ENCODE results near the gene PPIF. TPM values are rescaled to one million over a fixed set of nuclear protein-coding genes. Genes with fewer than 3 reads are reported as not detected.

Gene PPIF
- total RNA-seq, 2 experiments from 2014 or later: 56.9 to 57.0 TPM

- Mint-ChIP-seq H3K27ac (no peak overlapping the region), H3K4me3 (no peak overlapping the region), H3K9me3 (no peaks in the 10 kb centered on the region), H3K4me1 (peaks cover 2% of the 10 kb centered on the region), H3K27me3 (peaks cover 2% of the 10 kb centered on the region), H3K36me3 (no peaks in the 10 kb centered on the region)
- DNase-seq: peak; percentile 21
- POLR2A ChIA-PET: interaction anchor here (0.6 kb wide), 1 partner anchor 377 kb away, joined by 3 read pairs; no protein-coding TSS in a partner anchor
- ATAC-seq (ENCODE audit: low read depth): no peak
These were observed 31.6 kb downstream of the PPIF start for GRCh38 chr10:79378647-79379511.

DNA sequence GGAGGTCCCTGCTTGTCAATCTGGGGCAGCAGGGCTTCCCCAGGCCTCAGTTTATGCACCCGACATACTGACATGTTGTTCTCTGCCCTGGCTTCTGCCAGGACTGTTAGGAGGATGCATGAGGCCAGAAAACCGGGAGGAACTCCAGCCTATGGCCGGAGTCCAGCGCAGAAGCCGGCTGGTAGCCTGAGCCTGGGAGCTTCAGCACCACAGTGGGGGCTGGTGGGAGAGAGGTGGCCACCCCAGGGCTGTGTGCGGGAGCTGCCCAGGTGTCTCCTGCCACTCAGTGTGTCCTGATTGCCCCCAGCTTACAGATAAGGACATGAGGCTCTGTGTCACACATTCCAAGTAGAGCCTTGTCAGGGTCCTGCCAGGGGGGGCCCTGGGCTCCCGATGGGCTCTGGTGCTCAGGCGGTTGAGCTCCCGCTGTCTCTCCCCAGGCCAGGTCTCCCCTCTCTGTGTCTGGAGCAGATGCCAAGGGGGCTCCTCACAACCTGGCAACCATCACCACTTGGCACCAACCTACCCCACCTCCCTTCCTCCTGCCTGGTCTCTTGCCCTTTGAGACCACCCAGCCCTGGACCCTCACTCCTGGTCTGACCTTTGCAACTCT, 32.3 kb downstream of the PPIF start:
- ATAC-seq (ENCODE audit: low read depth) (no peak), DNase-seq (peak; percentile 16)
- Mint-ChIP-seq H3K9me3 (no peaks in the 10 kb centered on the region), H3K4me1 (peaks cover 2% of the 10 kb centered on the region), H3K4me3 (no peak overlapping the region), H3K36me3 (no peaks in the 10 kb centered on the region), H3K27ac (no peak overlapping the region), H3K27me3 (peaks cover 2% of the 10 kb centered on the region)
- POLR2A ChIA-PET: no interaction called here

- POLR2A ChIA-PET: no interaction called here
- no peak for DNase-seq
- no peaks in the 10 kb centered on the region for H3K27me3 Mint-ChIP-seq
These were observed 33.1 kb downstream of the PPIF start for GRCh38 chr10:79380125-79380945.

DNA sequence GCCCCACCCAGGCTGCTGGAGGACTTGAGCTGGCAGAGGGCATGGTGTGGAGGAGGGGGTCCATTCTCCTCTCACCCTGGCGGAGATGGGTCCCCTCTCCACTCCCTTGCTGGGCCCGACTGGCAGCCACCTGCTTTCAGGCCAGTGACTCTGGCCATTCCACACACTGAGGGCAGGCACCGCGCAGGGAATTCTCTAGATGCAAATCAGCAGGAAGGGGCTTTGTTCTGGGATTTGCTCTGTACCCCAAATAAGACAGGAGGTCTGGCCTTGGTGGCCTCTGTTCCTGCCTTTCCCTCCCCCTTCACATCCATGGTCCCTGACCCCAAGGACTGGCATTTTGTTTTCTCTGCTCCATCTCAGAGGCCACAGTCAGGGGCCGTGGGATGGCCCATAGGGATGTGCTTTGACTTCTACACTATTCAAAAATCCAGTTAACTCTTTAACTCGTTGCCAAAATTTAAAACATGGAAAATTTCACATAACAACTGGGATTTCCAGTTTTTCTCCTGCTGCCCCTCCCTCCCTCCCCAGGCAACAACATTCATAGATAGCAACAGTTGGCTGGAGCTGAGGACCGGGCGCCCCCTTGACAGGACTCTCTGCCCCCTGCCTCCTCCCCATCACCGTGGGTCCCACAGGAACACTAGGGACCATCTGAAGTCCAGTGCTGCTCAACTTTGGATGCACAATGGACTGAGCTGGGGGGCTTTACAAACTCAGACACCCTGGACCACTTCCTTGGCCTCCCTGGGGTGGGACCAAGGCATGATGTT, 33.9 kb downstream of the PPIF start:
- DNase-seq (peak; percentile 15), ATAC-seq (ENCODE audit: low read depth) (no peak)
- Mint-ChIP-seq H3K4me3 (no peak overlapping the region), H3K36me3 (no peaks in the 10 kb centered on the region), H3K4me1 (no peaks in the 10 kb centered on the region), H3K27ac (no peak overlapping the region), H3K9me3 (no peaks in the 10 kb centered on the region), H3K27me3 (no peaks in the 10 kb centered on the region)
- POLR2A ChIA-PET: no interaction called here

More at GRCh38 chr10:79380125-79380945, 33.1 kb downstream of the PPIF start:
- Mint-ChIP-seq H3K36me3 (no peaks in the 10 kb centered on the region), H3K4me1 (no peaks in the 10 kb centered on the region), H3K4me3 (no peak overlapping the region), H3K9me3 (no peaks in the 10 kb centered on the region), H3K27ac (no peak overlapping the region)
- ATAC-seq (ENCODE audit: low read depth): no peak

DNA sequence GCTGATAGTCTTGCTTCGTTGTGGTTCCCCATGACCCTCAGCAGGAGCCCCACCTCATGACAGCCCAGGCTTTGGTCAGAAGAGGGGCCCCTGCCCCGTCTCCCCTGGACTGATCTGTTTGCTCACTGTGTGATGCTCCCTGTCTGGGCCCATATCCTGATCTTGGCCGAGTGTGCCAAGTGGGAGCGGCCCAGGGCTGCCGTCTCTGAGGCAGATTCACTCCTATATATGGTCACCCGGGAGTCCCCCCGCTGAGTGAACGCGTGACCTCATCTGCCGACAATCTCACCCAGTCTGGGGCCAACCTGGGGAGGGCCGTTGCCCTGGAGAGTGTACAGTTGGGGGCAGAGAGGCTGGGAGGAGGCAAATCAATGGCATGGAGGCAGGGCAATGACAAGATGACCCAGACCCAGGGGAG, 34.5 kb downstream of the PPIF start:
- Mint-ChIP-seq H3K9me3 (no peaks in the 10 kb centered on the region), H3K4me1 (no peaks in the 10 kb centered on the region), H3K36me3 (no peaks in the 10 kb centered on the region), H3K27me3 (no peaks in the 10 kb centered on the region), H3K4me3 (no peak overlapping the region), H3K27ac (no peak overlapping the region)
- DNase-seq: no peak
- POLR2A ChIA-PET: no interaction called here
- no peak for ATAC-seq (ENCODE audit: low read depth)

DNA sequence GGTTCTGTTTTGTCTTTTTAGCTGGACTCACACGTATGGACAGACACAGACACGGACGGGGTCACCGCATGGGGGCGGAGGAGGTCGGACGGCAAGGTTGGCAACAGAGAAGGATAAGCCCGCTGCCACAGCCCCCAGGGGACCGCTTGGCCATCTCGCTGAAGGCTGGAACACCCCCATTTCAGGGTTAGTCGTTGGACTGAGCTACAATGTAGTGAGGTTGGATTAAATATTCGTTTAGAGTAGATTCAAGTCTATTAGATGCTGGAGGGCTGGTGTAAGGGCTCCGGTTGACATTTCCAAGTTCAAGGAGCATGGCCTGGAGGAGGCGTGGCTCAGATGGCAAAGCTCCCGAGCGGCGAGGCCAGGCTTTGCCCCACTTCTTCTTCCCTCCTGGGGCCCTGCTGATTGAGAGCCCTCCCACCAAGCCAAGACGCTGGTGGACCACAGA, 35.2 kb downstream of the PPIF start:
- no peaks in the 10 kb centered on the region for H3K4me1 Mint-ChIP-seq
- no peak overlapping the region for H3K4me3 Mint-ChIP-seq
- no peaks in the 10 kb centered on the region for H3K9me3 Mint-ChIP-seq
- H3K27ac Mint-ChIP-seq: no peak overlapping the region
- ATAC-seq (ENCODE audit: low read depth): no peak
- no peaks in the 10 kb centered on the region for H3K27me3 Mint-ChIP-seq
- no peaks in the 10 kb centered on the region for H3K36me3 Mint-ChIP-seq
- POLR2A ChIA-PET: no interaction called here
- DNase-seq: peak; percentile 20

DNA sequence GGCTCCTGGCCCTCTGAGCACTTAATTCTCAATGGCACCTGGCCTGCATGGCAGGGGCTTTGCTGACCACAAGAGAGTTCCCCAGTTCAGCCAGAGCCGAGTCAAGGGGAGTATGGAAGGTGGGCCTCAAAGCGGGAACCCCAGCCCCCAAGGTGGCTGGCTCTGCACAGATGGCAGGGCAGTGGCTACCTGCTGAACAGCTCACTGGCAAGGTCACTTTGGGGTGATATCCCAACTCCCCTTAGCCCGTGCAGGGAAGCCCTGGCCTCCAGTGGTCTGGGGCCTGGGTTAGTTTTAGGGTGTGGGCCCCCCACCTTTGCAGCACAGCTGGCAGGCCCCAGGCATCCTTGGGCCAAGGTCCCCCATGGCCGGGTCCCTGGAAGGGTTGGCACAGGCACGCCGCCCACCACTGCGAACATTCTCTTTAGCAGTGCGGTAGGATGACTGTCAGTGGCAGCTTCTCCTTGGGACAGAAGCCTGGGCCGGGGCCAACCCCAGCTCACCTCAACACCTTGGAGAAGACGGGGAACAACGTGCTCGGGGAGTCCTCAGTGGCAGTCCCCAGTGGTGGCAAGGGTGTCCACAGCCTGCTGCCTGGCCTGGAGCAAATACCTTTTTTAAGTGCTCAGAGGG, 36.8 kb downstream of the PPIF start:
- POLR2A ChIA-PET: no interaction called here
- no peak for ATAC-seq (ENCODE audit: low read depth)
- DNase-seq: peak; percentile 21
- Mint-ChIP-seq H3K4me1 (no peaks in the 10 kb centered on the region), H3K4me3 (no peak overlapping the region), H3K36me3 (no peaks in the 10 kb centered on the region), H3K27ac (no peak overlapping the region), H3K27me3 (no peaks in the 10 kb centered on the region), H3K9me3 (no peaks in the 10 kb centered on the region)

- H3K36me3 Mint-ChIP-seq: no peaks in the 10 kb centered on the region
- H3K27ac Mint-ChIP-seq: no peak overlapping the region
- no peak for ATAC-seq (ENCODE audit: low read depth)
These were observed 37.6 kb downstream of the PPIF start for GRCh38 chr10:79384773-79385391.

DNA sequence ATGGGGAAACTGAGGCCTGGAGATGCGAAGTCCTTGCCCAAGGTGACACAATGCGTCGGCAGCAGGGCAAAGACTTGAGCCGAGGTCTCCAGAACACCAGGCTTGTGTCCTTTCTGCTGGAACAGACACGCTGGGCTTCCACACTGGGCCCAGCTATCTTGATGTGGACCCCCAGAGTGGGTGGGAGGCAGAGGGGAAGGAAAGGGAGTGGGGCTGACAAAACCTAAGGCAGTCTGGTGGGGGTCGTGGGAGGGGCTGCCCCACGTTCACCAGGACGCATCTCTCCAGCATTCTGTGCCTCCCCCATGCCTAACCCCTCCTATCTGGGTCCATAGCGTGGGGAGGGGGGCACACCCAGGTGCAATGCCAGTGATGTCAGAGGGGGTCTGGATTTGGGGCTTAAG, 38.1 kb downstream of the PPIF start:
- Mint-ChIP-seq H3K27me3 (no peaks in the 10 kb centered on the region), H3K36me3 (no peaks in the 10 kb centered on the region), H3K4me1 (no peaks in the 10 kb centered on the region), H3K9me3 (no peaks in the 10 kb centered on the region), H3K27ac (no peak overlapping the region), H3K4me3 (no peak overlapping the region)
- ATAC-seq (ENCODE audit: low read depth): no peak
- POLR2A ChIA-PET: no interaction called here
- no peak for DNase-seq

More at GRCh38 chr10:79384773-79385391, 37.6 kb downstream of the PPIF start:
- no peak overlapping the region for H3K4me3 Mint-ChIP-seq
- no peaks in the 10 kb centered on the region for H3K27me3 Mint-ChIP-seq
- POLR2A ChIA-PET: no interaction called here
- no peaks in the 10 kb centered on the region for H3K9me3 Mint-ChIP-seq
- no peak for DNase-seq
- H3K4me1 Mint-ChIP-seq: no peaks in the 10 kb centered on the region

GRCh38 chr10:79385804-79386531, 38.7 kb downstream of the PPIF start:
- Mint-ChIP-seq H3K4me1 (no peaks in the 10 kb centered on the region), H3K4me3 (no peak overlapping the region), H3K9me3 (no peaks in the 10 kb centered on the region), H3K27me3 (no peaks in the 10 kb centered on the region), H3K36me3 (no peaks in the 10 kb centered on the region), H3K27ac (no peak overlapping the region)
- ATAC-seq (ENCODE audit: low read depth): no peak
- peak; percentile 26 for DNase-seq
- POLR2A ChIA-PET: no interaction called here

GRCh38 chr10:79386637-79387465, 39.6 kb downstream of the PPIF start:
- peak; percentile 17 for DNase-seq

More at GRCh38 chr10:79386637-79387465, 39.6 kb downstream of the PPIF start:
- Mint-ChIP-seq H3K4me1 (no peaks in the 10 kb centered on the region), H3K27me3 (no peaks in the 10 kb centered on the region), H3K9me3 (no peaks in the 10 kb centered on the region), H3K4me3 (no peak overlapping the region), H3K27ac (no peak overlapping the region), H3K36me3 (no peaks in the 10 kb centered on the region)
- ATAC-seq (ENCODE audit: low read depth): no peak
- POLR2A ChIA-PET: no interaction called here
